Neutrophil (primary cell): Measurements from ENCODE around the gene TFR2.

Experiments used
- H3K27ac ChIP-seq: fragments of 200-600 bp; sonication (generic); 2 replicates; pipeline ENCODE4 v1.5.1; 2016; ENCODE audit warnings: mild to moderate bottlenecking, moderate library complexity
- H3K27me3 ChIP-seq: fragments of 200-600 bp; sonication (generic); 2 replicates; pipeline ENCODE4 v1.6.0; 2016; ENCODE audit warnings: mild to moderate bottlenecking
- H3K36me3 ChIP-seq: fragments of 200-600 bp; sonication (generic); 2 replicates; pipeline ENCODE4 v1.5.1; 2017
- H3K4me1 ChIP-seq, 2 experiments: fragments of 200-600 bp in 1 of 2; sonication (generic) in 1 of 2; 1 replicate in 1 of 2; 2 replicates in 1 of 2; pipeline versions ENCODE4 v1.5.1 to v1.6.1; 2013 to 2016; ENCODE audit warnings: low read depth in 1 of 2, low read length in 1 of 2, mild to moderate bottlenecking in 1 of 2, moderate library complexity in 1 of 2; ENCODE audit not compliant: control insufficient read depth in 1 of 2, insufficient read depth in 1 of 2
- H3K4me3 ChIP-seq, 2 experiments: fragments of 200-600 bp in 1 of 2; sonication (generic) in 1 of 2; 1 replicate in 1 of 2; 2 replicates in 1 of 2; pipeline ENCODE4 v1.5.1; 2013 to 2016; ENCODE audit warnings: low read depth in 1 of 2, low read length in 1 of 2, mild to moderate bottlenecking in 1 of 2, moderate library complexity in 1 of 2
- H3K9me3 ChIP-seq: fragments of 200-600 bp; sonication (generic); 2 replicates; pipeline ENCODE4 v1.5.1; 2016
- CTCF ChIP-seq: fragments of 200-600 bp; sonication (generic); IDR thresholded peaks from 2 replicates; pipeline ENCODE4 v1.5.1; 2016; ENCODE audit warnings: antibody characterized with exemption

TFR2 gene

GRCh38 chr7:100602889-100603725 lies 38.2 kb downstream of the TFR2 start:
- no peak for TF ChIP-seq CTCF
- peak overlapping the region; percentile 81 to 98 for H3K4me3 ChIP-seq
- no peak overlapping the region for H3K27ac ChIP-seq
- no peaks in the 10 kb centered on the region for H3K36me3 ChIP-seq
- peaks cover 74% of the 10 kb centered on the region for H3K27me3 ChIP-seq
- no peaks in the 10 kb centered on the region for H3K9me3 ChIP-seq
- peaks cover 22 to 25% of the 10 kb centered on the region in 2 experiments for H3K4me1 ChIP-seq

DNA sequence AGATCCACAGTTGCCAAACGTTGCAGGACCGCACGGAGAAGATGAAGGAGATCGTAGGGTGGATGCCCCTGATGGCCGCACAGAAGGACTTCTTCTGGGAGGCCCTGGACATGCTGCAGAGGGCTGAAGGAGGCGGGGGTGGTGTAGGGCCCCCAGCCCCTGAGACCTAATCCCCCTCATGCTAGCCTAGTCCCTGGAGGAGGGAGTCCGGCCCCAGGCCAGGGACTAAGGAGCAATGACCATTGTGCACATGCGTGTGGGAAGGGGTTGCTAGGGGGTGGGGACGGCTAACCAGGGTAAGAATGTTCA lies 40.7 kb downstream of the TFR2 start:
- Histone ChIP-seq H3K9me3 (no peaks in the 10 kb centered on the region), H3K27ac (no peak overlapping the region), H3K27me3 (peaks cover 49% of the 10 kb centered on the region)

GRCh38 chr7:100599911-100600729 lies 41.2 kb downstream of the TFR2 start:
- no peak for TF ChIP-seq CTCF
- H3K36me3 ChIP-seq: no peaks in the 10 kb centered on the region
- peaks cover 44% of the 10 kb centered on the region for H3K27me3 ChIP-seq
- peaks cover 14 to 18% of the 10 kb centered on the region in 2 experiments for H3K4me1 ChIP-seq
- no peak overlapping the region for H3K4me3 ChIP-seq
- H3K9me3 ChIP-seq: no peaks in the 10 kb centered on the region
- H3K27ac ChIP-seq: no peak overlapping the region

More for the DNA sequence above, 40.7 kb downstream of the TFR2 start:
- no peaks in the 10 kb centered on the region for H3K36me3 ChIP-seq
- H3K4me1 ChIP-seq: peaks cover 20 to 24% of the 10 kb centered on the region in 2 experiments
- H3K4me3 ChIP-seq: no peak overlapping the region
- TF ChIP-seq CTCF: no peak

- peaks cover under 1 to 1% of the 10 kb centered on the region in 2 experiments for H3K4me1 ChIP-seq
- no peak for TF ChIP-seq CTCF
- no peak overlapping the region for H3K4me3 ChIP-seq
- H3K27me3 ChIP-seq: peaks cover 30% of the 10 kb centered on the region
- H3K36me3 ChIP-seq: no peaks in the 10 kb centered on the region
- H3K27ac ChIP-seq: no peak overlapping the region
- H3K9me3 ChIP-seq: no peaks in the 10 kb centered on the region
These were observed 42.9 kb downstream of the TFR2 start for GRCh38 chr7:100598425-100598824.

DNA sequence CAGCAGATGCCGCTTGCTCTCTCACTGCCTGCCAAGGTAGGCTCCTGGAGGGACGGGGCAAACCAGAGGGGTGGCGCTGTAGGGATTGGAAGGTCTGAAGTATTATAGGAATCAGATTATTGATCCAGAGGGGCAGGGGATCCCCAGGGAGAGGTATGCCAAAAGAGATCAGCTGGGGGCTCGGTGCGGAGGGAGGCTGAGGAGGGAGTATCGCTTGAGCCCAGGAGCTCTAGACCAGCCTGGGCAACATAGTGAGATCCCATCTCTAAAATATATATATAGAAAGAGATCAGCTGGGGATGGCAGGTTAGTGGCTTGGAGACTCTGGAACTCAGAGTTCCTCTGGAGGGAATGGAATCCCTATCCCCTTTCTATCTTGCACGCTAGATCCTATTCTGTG lies 46.2 kb downstream of the TFR2 start:
- H3K27ac ChIP-seq: no peak overlapping the region
- peaks cover 17% of the 10 kb centered on the region for H3K27me3 ChIP-seq
- no peaks in the 10 kb centered on the region for H3K4me1 ChIP-seq
- no peak for TF ChIP-seq CTCF
- H3K4me3 ChIP-seq: no peak overlapping the region
- H3K36me3 ChIP-seq: no peaks in the 10 kb centered on the region
- no peaks in the 10 kb centered on the region for H3K9me3 ChIP-seq
